ENCODE measurements around the gene GTPBP4.
"Not testable (repeated sequence)": the region's sequence is repeated elsewhere in the genome, so short reads cannot be mapped to it uniquely, and the experiment has no call there.

Gene GTPBP4

GRCh38 chr10:1025683-1026082, 37.4 kb downstream of the GTPBP4 start, which contains the start of gene IDI2:
IDI2 (minus strand) TSS chr10:1025859; CDS start chr10:1024723, 1,136 bp downstream.
- no peak for DNase-seq (ENCODE audit: low spot score)

GRCh38 chr10:1026578-1026977, 38.3 kb downstream of the GTPBP4 start:
- DNase-seq (ENCODE audit: low spot score), result no peak

GRCh38 chr10:1029838-1030237, 41.6 kb downstream of the GTPBP4 start:
- no peak for DNase-seq (ENCODE audit: low spot score)

GRCh38 chr10:1033601-1034000, 45.4 kb downstream of the GTPBP4 start:
- DNase-seq (ENCODE audit: low spot score), result no peak

GRCh38 chr10:1034758-1035157, 46.5 kb downstream of the GTPBP4 start:
- no peak for DNase-seq (ENCODE audit: low spot score)

GRCh38 chr10:1035201-1035600, 47.0 kb downstream of the GTPBP4 start:
- no peak for DNase-seq (ENCODE audit: low spot score)

- no peak for DNase-seq (ENCODE audit: low spot score)
Measured at GRCh38 chr10:1036341-1036791, 48.1 kb downstream of the GTPBP4 start.

GRCh38 chr10:1037098-1037497, 48.9 kb downstream of the GTPBP4 start:
- DNase-seq (ENCODE audit: low spot score), result no peak

- DNase-seq (ENCODE audit: low spot score), result not testable (repeated sequence)
Measured at GRCh38 chr10:1038769-1039168, 50.5 kb downstream of the GTPBP4 start.

- DNase-seq (ENCODE audit: low spot score), result no peak
Measured at GRCh38 chr10:1040133-1040532, 51.9 kb downstream of the GTPBP4 start.

- no peak for DNase-seq (ENCODE audit: low spot score)
Measured at GRCh38 chr10:1041514-1041913, 53.3 kb downstream of the GTPBP4 start.

- DNase-seq (ENCODE audit: low spot score), result no peak
Measured at GRCh38 chr10:1043532-1043995, 55.3 kb downstream of the GTPBP4 start.

- DNase-seq (ENCODE audit: low spot score), result no peak
Measured at GRCh38 chr10:1044146-1044545, 55.9 kb downstream of the GTPBP4 start.

GRCh38 chr10:1044964-1045363, 56.7 kb downstream of the GTPBP4 start:
- DNase-seq (ENCODE audit: low spot score), result no peak

- no peak for DNase-seq (ENCODE audit: low spot score)
Measured at GRCh38 chr10:1045415-1045814, 57.2 kb downstream of the GTPBP4 start.

- DNase-seq (ENCODE audit: low spot score), result no peak
Measured at GRCh38 chr10:1047937-1048336, 59.7 kb downstream of the GTPBP4 start.

- no peak for DNase-seq (ENCODE audit: low spot score)
Measured at GRCh38 chr10:1048349-1048731, 60.1 kb downstream of the GTPBP4 start.

- peak; percentile 91 for DNase-seq (ENCODE audit: low spot score)
Measured at GRCh38 chr10:1048732-1049424, 60.6 kb downstream of the GTPBP4 start, which contains the start of gene IDI1. IDI1 (minus strand) TSS chr10:1049119; CDS start chr10:1049003, 116 bp downstream.

- no peak for DNase-seq (ENCODE audit: low spot score)
Measured at GRCh38 chr10:1049425-1049958, 61.3 kb downstream of the GTPBP4 start.

- DNase-seq (ENCODE audit: low spot score), result no peak
Measured at GRCh38 chr10:1050145-1050544, 61.9 kb downstream of the GTPBP4 start.

GRCh38 chr10:1050554-1050953, 62.3 kb downstream of the GTPBP4 start:
- peak; percentile 45 for DNase-seq (ENCODE audit: low spot score)

- no peak for DNase-seq (ENCODE audit: low spot score)
Measured at GRCh38 chr10:1054684-1055083, 66.5 kb downstream of the GTPBP4 start.

- peak; percentile 83 for DNase-seq (ENCODE audit: low spot score)
Measured at GRCh38 chr10:1056326-1057105, 68.3 kb downstream of the GTPBP4 start, which contains the start of gene WDR37. WDR37 (plus strand) TSS chr10:1056385; CDS start chr10:1072156, 15,771 bp downstream.

Measured in HuH-7.5 (cell line).